Thymus (tissue), 11 donors: ENCODE results near the gene PTPRT. TPM values are rescaled to one million over a fixed set of nuclear protein-coding genes. Genes with fewer than 3 reads are reported as not detected.

ENCODE experiments used
- DNase-seq, 9 donors: peaks; one replicate each; pipeline ENCODE4 v3.0.0-alpha.2; 2013; ENCODE audit warnings: low spot score in 9 of 9, low read depth in 6 of 9, missing footprints in 1 of 9
- H3K27ac ChIP-seq, 2 donors: one replicate each; pipeline ENCODE4 v1.5.1; 2013; ENCODE audit warnings: control low read depth in 1 of 2, low read depth in 1 of 2, low read length in 1 of 2, mild to moderate bottlenecking in 1 of 2, moderate library complexity in 1 of 2
- H3K27me3 ChIP-seq, 2 donors: one replicate each; pipeline ENCODE4 v1.5.1; 2013; ENCODE audit warnings: low read length in 1 of 2; ENCODE audit not compliant: control insufficient read depth in 2 of 2, insufficient read depth in 1 of 2
- H3K36me3 ChIP-seq, 2 donors: one replicate each; pipeline ENCODE4 v1.5.1; 2013; ENCODE audit warnings: low read length in 1 of 2, mild to moderate bottlenecking in 1 of 2, moderate library complexity in 1 of 2; ENCODE audit not compliant: control insufficient read depth in 2 of 2, insufficient read depth in 2 of 2
- H3K4me1 ChIP-seq, 2 donors: one replicate each; pipeline ENCODE4 v1.5.1; 2013; ENCODE audit warnings: low read length in 2 of 2; ENCODE audit not compliant: control insufficient read depth in 2 of 2, insufficient read depth in 2 of 2
- H3K4me3 ChIP-seq, 2 donors: one replicate each; pipeline ENCODE4 v1.5.1; 2013; ENCODE audit warnings: low read length in 2 of 2, control low read depth in 1 of 2, mild to moderate bottlenecking in 1 of 2
- H3K9me3 ChIP-seq, 2 donors: one replicate each; pipeline ENCODE4 v1.5.1; 2013; ENCODE audit warnings: low read length in 1 of 2, mild to moderate bottlenecking in 1 of 2; ENCODE audit not compliant: control insufficient read depth in 2 of 2, insufficient read depth in 1 of 2
- WGBS: extraction: QIAGEN DNeasy Blood & Tissue Kit; methylation state at CpG from one replicate; pipeline ENCODE4 v1.1.7; 2013; 5-methylcytosine and 5-hydroxymethylcytosine counted together
- polyA plus RNA-seq: library from polyadenylated mRNA; stranded (reverse); fragments of 200-250 nt; gene quantifications from one replicate; pipeline ENCODE4 v1.2.3, GENCODE V29; 2013
- total RNA-seq: library from RNA; stranded (reverse); fragments of 120-200 nt; gene quantifications from one replicate; pipeline ENCODE4 v1.2.4, GENCODE V29; 2013
- donor health status: healthy.

The PTPRT gene
- total and polyA plus RNA-seq, 2 donors = 2.4 to 4.5 TPM

DNA sequence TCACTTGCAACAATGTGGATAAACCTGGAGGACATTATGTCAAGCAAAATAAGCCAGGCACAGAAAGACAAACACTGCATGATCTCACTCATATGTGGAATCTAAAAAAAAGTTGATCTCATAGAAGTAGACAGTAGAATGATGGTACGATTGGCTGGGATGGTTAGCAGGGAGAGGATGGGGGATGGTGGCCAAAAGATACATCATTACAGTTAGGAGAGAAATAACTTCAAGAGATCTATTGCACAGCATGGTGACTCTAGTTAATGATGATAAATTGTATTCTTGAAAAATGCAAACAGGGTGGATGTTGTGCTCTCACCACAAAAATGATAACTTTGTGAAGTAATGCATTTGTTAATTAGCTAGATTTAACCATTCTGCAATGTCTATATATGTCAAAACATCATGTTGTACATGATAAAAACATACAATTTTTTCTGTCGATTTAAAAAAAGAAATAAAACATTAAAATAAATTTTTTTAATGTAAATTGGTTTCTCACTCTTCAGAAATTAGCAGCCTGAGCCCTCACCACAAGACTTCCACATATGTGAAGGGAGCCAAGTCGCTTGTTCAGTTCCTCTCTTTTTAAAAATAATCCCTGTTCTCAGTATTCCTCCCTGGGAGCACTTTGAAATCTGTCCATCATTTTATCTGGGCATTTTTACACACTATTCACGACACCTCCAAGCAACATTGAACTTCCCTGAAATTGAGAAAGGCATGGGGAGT is 34.2 kb downstream of the PTPRT start:
- no peaks in the 10 kb centered on the region for H3K27me3 ChIP-seq
- DNase-seq = no peak
- H3K27ac ChIP-seq = no peak overlapping the region
- H3K9me3 ChIP-seq = no peaks in the 10 kb centered on the region
- H3K4me3 ChIP-seq = no peak overlapping the region
- H3K36me3 ChIP-seq = no peaks in the 10 kb centered on the region
- WGBS = 78% methylated on average over 4 of the region's 4 CpGs
- H3K4me1 ChIP-seq = no peaks in the 10 kb centered on the region

DNA sequence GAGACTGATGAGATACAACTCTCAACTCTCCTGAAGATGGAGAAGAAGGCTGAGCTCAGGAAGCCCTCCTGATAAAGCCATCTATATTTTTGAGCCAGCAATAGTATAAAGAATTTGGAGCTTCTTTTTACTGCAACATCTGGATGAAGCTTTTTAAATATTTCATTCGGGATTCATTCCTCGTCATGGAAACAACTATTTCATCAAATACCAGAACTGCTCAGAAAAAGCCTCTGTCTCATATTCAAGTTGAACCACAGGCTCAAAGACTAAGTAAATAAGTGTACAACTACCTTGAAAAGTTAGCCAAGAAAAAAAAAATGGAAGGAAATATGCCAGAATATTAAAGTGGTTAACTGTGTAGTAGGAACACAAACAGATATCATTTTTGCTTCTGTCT is 37.8 kb downstream of the PTPRT start:
- Histone ChIP-seq H3K27ac (no peak overlapping the region), H3K4me3 (no peak overlapping the region), H3K4me1 (no peaks in the 10 kb centered on the region), H3K36me3 (no peaks in the 10 kb centered on the region), H3K9me3 (no peaks in the 10 kb centered on the region), H3K27me3 (no peaks in the 10 kb centered on the region)
- DNase-seq = no peak
- 95% methylated on average over 2 of the region's 2 CpGs for WGBS

DNA sequence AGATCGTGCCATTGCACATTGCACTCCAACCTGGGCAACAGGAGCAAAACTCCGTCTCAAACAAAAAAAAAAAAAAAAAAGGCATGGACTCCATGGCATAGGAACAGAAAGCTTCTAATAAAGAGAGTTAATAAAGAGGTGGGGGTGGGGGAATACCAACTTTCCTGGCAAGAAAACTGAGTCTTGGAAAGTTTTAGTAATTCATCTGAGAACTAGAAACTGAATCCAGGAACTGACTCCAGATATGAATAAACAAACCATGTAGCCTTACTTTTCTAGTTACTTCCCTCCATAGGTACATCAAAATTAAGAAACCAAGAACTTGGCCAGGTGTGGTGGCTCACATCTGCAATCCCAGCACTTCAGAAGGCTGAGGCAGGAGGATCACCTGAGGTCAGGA is 38.5 kb downstream of the PTPRT start:
- no peaks in the 10 kb centered on the region for H3K36me3 ChIP-seq
- DNase-seq = peak in 1 of 9 donors; percentile 4
- H3K4me1 ChIP-seq = no peaks in the 10 kb centered on the region
- no peaks in the 10 kb centered on the region for H3K9me3 ChIP-seq
- H3K4me3 ChIP-seq = no peak overlapping the region
- H3K27ac ChIP-seq = no peak overlapping the region
- no peaks in the 10 kb centered on the region for H3K27me3 ChIP-seq
- 97% methylated on average over 2 of the region's 2 CpGs for WGBS

DNA sequence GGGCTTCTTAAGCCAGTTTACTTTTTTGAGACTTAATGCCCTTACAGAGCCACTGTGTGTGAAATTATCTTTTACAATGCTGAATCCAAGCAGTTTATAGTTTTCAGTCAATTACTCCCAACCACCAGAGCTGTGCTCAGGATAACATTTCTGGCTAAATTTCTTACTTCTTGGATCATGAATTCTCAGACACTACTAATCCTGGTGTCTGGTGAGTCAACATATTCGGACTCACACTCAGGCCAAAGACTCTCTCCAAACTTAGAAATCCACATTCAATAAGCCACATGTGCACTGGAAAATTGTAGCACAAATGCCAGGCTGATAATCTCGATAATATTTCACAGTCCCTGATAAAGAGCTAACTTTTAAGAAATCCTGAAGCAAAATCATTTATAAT is 49.0 kb downstream of the PTPRT start:
- Histone ChIP-seq H3K4me3 (no peak overlapping the region), H3K4me1 (no peaks in the 10 kb centered on the region), H3K36me3 (no peaks in the 10 kb centered on the region), H3K27ac (no peak overlapping the region), H3K9me3 (no peaks in the 10 kb centered on the region), H3K27me3 (no peaks in the 10 kb centered on the region)
- no peak for DNase-seq
- WGBS = 94% methylated on average over 2 of the region's 2 CpGs

DNA sequence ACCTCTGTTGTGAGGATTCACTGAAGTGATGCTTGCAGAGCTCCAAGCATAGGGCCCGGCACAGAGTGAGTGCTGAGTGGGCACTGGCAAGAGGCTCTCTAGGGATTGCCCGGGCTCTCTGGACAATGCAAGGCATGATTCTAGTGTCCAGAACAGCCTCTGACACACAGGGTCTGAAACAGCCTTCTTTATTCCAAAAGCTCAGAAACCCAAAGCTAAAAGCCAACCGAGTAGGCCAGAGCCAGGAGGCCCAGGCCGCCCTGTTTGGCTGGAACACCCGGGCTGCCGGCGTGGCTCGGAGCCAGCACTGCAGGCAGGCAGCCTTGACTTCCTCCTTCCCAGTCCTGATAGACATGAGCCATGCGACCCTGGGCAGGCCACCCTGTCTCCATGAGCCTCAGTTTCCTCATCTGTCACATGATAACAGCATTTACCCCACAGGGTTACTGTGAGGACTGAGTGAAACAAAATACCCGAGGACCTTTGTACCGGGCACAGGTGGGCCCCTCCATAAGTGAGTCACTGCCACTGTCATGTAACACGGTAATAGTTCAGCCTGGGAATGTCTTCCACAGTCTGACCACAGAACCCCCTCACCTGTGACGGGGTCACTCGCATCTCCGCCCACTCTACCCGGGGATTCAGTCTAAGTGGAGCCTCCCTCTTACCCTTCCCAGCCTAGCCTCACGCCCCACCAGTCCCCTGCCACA is 51.5 kb downstream of the PTPRT start:
- no peak for DNase-seq
- H3K27ac ChIP-seq = no peak overlapping the region
- H3K9me3 ChIP-seq = no peaks in the 10 kb centered on the region
- no peak overlapping the region for H3K4me3 ChIP-seq
- H3K36me3 ChIP-seq = no peaks in the 10 kb centered on the region
- no peaks in the 10 kb centered on the region for H3K27me3 ChIP-seq
- H3K4me1 ChIP-seq = no peaks in the 10 kb centered on the region
- 90% methylated on average over 17 of the region's 17 CpGs for WGBS

DNA sequence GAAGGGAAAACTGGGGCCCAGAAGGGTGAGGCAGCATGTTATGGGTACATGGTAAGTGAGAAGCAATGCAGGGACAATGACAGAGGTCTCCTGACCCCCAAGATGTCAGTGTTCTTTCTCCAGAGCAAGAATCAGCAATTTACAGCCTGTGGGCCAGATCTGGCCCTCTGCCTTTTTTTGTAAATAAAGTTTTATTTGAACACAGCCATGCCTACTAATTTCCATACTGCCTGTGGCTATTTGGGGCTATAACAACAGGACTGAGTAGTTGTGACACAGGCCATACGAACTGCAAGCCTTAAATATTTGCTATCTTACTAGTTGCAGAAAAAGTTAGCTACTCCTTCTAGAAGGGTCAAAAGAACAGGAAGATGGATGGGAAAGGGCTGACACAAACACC is 52.5 kb downstream of the PTPRT start:
- no peaks in the 10 kb centered on the region for H3K36me3 ChIP-seq
- DNase-seq = no peak
- WGBS = 97% methylated on average over 1 of the region's 1 CpG
- H3K9me3 ChIP-seq = no peaks in the 10 kb centered on the region
- no peak overlapping the region for H3K4me3 ChIP-seq
- no peak overlapping the region for H3K27ac ChIP-seq
- H3K4me1 ChIP-seq = no peaks in the 10 kb centered on the region
- no peaks in the 10 kb centered on the region for H3K27me3 ChIP-seq

DNA sequence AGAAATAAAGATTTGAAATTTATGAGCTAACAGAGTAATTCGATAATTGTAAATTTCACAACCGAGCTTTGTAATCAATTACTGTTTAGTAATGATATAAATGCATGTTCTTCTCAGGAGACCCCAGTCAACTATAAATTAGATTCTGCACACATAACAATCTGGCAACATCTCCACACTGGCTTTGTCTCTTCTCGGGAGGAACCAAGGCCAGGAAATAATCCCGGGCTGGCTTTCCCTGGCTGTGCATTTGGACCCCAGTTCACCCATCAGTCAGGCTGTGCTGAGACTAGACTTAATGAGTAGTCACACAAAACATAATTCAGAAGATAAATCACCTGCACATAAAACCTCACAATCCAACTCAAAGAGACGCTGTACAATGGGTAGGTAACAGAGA is 65.5 kb downstream of the PTPRT start:
- H3K9me3 ChIP-seq = no peaks in the 10 kb centered on the region
- no peak overlapping the region for H3K4me3 ChIP-seq
- H3K27me3 ChIP-seq = no peaks in the 10 kb centered on the region
- H3K4me1 ChIP-seq = no peaks in the 10 kb centered on the region
- H3K27ac ChIP-seq = no peak overlapping the region
- H3K36me3 ChIP-seq = no peaks in the 10 kb centered on the region
- 95% methylated on average over 5 of the region's 5 CpGs for WGBS
- no peak for DNase-seq

DNA sequence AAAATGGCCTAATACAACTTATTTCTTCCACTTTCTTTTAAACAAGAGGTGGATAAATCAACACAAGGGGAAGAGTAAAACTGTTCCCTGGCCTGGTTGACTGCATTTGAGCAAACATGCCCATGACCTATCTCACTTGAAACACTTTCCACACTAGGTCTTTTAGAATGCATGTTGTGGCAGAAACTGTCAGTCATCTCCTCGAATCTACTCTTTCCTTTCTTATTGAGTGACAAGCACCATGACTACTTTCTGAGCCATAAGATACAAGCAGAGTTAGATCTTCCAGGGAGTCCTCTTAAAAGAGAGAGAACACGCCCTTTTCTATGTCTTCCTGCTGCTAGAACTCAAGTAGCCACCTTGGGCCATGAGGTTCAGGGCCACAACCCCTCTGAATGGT is 66.5 kb downstream of the PTPRT start:
- no peak overlapping the region for H3K27ac ChIP-seq
- H3K4me1 ChIP-seq = no peaks in the 10 kb centered on the region
- 81% methylated on average over 2 of the region's 2 CpGs for WGBS
- no peaks in the 10 kb centered on the region for H3K9me3 ChIP-seq
- no peaks in the 10 kb centered on the region for H3K36me3 ChIP-seq
- H3K4me3 ChIP-seq = no peak overlapping the region
- DNase-seq = no peak
- H3K27me3 ChIP-seq = no peaks in the 10 kb centered on the region

DNA sequence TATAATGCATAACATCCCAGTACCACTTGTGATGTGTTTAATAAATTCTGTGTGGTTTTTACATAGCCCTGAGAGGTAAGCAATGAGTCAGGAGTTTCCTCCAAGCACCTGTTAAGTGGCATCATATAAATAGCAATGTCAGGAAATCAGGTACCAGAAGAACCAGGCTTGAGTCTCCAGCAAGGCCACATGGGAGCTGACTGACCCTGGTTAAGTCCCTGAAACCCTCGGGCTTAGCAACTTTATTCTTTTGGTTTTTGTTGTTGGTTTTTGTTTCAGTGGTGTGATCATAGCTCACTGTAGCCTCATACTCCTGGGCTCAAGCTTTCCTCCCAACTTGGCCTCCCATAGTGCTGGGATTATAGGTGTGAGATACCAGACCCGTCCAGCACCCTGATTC is 70.0 kb downstream of the PTPRT start:
- Histone ChIP-seq H3K4me1 (no peaks in the 10 kb centered on the region), H3K27ac (no peak overlapping the region), H3K4me3 (no peak overlapping the region), H3K27me3 (no peaks in the 10 kb centered on the region), H3K9me3 (no peaks in the 10 kb centered on the region), H3K36me3 (no peaks in the 10 kb centered on the region)
- 95% methylated on average over 2 of the region's 2 CpGs for WGBS
- DNase-seq = no peak
